Fibroblast of peridontal ligament (primary cell): Measurements from ENCODE around the gene AP2A1.

Experiments
- DNase-seq: peaks from one replicate; pipeline ENCODE4 v3.0.0-alpha.2; 2010; ENCODE audit errors: extremely low read depth

Gene AP2A1

DNA sequence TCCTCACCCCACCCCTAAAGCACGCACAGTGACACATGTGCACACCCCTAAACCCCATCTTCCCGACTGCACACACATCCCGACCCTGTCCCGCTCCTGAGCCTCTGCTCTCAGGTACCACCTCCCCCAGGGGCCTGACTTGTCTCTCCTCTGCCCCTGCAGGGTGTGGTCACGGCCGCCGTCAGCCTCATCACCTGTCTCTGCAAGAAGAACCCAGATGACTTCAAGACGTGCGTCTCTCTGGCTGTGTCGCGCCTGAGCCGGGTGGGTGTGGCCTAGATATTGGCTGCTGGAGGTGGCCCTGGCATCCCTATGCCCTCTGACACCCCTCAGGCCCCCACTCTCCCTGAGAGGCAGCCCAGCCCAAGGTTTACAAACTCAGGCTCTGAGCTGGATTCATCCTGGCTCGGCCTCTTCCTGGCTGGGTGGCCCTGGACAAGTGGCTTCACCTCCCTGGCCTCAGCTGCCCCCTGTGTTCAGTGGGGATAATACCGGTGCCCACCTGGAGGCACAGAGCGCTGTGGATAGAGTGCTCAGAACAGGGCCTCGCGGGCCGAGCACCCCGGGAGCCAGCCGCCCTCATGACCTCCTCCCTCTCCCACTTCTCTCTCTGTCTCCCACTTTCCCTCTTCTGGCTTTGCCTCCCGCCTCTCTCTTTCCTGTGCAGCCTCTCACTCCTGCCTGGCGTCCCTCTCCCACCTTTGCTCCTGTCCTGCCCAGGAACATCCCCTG is 26.2 kb downstream of the AP2A1 start:
- DNase-seq, result no peak

DNA sequence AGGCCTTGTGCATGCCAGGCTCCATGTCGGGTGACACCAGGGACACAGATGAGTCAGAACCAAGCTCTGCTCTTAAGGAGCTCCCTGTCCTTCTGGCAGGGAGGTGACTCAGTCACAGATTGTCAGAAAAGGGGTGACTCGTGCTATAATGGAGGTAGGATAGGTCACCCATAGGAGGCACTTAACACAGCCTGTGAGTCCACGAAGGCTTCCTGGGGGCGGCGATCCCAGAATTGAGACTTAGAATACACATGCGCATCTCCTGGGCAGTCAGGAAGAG is 26.7 kb downstream of the AP2A1 start:
- DNase-seq, result no peak

DNA sequence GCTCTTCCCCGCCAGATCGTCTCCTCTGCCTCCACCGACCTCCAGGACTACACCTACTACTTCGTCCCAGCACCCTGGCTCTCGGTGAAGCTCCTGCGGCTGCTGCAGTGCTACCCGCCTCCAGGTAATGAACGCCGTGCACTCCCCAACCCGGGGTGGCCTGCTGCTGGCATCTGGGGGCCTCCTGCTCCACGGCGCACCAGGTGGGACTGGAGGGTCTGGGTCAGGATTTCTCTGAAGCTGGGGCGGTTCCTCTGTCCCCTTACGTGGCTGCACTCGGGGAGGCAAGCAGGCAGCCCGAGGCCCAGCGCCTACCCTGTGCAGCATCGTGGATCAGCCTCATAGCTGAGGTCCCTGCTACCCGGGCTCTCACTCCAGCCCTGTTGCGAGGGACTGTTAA is 28.8 kb downstream of the AP2A1 start:
- no peak for DNase-seq

DNA sequence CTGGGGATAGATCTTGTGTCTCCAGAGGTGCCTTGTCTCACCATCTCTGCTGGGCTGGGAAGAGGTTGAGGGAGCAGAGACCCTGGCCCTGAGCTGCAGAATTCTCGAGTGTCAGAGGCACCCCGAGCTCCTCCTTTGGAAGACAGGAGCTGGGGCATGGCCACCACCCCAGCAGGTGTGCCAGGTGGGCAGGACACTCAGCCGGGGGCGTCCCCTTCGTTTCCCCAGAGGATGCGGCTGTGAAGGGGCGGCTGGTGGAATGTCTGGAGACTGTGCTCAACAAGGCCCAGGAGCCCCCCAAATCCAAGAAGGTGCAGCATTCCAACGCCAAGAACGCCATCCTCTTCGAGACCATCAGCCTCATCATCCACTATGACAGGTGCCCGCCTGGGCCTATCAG is 31.8 kb downstream of the AP2A1 start:
- no peak for DNase-seq

DNA sequence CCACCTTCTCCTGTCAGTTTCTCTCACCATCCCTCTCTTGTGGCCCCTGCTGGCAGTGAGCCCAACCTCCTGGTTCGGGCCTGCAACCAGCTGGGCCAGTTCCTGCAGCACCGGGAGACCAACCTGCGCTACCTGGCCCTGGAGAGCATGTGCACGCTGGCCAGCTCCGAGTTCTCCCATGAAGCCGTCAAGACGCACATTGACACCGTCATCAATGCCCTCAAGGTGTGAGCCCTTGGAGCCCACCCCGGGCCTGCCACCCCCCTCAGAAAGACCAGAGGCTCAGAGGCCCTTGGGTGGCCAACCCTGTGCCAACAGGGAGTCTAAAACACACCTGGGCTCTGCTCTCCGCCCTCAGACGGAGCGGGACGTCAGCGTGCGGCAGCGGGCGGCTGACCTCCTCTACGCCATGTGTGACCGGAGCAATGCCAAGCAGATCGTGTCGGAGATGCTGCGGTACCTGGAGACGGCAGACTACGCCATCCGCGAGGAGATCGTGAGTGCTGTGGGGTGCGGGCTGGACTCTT is 32.5 kb downstream of the AP2A1 start:
- no peak for DNase-seq

DNA sequence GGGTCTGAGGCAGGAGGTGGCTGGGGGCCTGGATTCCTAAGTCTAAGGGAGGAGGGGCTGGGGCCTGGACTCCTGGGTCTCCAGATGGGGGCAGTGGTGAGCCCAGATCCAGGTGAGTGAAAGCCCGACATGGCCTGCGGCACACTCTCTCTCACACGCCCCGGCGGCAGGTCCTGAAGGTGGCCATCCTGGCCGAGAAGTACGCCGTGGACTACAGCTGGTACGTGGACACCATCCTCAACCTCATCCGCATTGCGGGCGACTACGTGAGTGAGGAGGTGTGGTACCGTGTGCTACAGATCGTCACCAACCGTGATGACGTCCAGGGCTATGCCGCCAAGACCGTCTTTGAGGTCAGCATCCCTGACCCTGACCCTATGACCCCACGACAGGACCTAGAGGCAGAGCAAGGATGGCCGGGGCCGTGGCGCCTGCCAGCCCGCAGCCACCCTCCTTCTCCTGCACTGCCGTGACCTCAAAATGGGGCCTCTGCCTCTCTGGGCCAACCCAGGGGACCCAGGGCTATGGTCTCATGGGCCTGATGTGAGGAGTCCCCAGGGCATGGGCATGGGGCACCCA is 33.1 kb downstream of the AP2A1 start:
- no peak for DNase-seq

DNA sequence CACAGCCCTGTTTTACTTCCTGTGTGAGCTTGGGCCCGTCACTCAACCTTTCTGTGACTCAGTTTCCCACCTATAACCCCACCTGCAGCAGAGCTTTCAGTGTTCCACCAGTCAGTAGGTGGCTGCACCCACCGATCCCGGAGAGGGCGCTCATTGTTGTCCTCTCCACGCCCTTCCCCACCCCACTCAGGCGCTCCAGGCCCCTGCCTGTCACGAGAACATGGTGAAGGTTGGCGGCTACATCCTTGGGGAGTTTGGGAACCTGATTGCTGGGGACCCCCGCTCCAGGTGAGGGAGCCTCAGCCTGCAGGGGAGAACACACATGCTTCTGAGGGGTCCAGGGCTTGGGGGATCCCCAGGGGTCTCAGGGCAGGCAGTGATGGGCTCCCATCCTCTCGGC is 34.0 kb downstream of the AP2A1 start:
- DNase-seq, result no peak

DNA sequence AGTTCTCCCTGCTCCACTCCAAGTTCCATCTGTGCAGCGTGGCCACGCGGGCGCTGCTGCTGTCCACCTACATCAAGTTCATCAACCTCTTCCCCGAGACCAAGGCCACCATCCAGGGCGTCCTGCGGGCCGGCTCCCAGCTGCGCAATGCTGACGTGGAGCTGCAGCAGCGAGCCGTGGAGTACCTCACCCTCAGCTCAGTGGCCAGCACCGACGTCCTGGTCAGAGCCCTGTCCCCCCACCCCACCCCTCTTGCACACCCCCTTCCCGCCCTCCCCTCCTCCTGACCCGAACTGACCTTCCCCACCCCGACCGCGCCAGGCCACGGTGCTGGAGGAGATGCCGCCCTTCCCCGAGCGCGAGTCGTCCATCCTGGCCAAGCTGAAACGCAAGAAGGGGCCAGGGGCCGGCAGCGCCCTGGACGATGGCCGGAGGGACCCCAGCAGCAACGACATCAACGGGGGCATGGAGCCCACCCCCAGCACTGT is 34.6 kb downstream of the AP2A1 start:
- no peak for DNase-seq

DNA sequence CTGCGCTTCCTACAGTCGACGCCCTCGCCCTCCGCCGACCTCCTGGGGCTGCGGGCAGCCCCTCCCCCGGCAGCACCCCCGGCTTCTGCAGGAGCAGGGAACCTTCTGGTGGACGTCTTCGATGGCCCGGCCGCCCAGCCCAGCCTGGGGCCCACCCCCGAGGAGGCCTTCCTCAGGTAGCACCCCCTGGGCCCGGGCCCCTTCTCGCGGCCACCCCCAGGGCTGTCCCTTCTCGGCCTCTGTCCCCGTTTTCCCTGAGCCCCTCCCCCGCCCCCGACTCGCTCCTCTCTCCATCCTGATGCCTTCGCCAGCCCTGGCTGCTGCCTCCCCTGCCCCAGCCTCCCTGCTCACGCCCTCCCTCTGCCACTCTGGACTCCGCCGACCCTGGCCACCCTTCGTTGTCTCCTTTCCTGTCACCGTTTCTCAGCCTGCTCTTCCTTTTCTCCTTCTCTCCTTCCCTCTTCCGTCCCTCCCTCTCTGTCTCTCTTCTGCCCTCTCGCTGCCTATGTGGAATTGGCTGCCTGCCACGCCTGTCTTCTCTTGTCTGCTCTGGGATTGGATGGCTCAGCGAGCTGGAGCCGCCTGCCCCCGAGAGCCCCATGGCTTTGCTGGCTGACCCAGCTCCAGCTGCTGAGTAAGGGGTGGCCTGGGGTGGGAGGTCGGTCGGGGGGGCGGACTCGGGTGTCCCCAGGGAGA is 35.3 kb downstream of the AP2A1 start:
- peak; percentile 89 for DNase-seq

GRCh38 chr19:49802836-49803528 is 36.2 kb downstream of the AP2A1 start:
- no peak for DNase-seq

DNA sequence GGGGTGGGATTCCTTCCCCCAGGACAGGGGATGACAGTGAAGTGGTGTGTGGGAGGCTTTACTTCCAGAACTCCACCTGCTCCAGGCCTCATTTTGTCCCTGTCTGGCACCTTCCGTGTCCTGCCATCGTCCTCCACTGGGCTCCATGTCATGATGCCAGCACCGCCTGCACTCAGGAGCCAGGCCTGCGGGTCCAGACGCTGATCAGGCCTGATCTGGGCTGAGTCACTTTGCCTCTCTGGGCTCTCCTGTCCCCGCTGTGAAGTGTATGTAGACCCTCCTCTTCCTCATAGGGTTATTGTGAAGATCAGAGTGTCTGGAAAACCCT is 36.7 kb downstream of the AP2A1 start:
- no peak for DNase-seq

- DNase-seq, result no peak
These were observed 39.2 kb downstream of the AP2A1 start for GRCh38 chr19:49805822-49806619.

GRCh38 chr19:49806620-49806959 is 39.8 kb downstream of the AP2A1 start:
- DNase-seq, result no peak

DNA sequence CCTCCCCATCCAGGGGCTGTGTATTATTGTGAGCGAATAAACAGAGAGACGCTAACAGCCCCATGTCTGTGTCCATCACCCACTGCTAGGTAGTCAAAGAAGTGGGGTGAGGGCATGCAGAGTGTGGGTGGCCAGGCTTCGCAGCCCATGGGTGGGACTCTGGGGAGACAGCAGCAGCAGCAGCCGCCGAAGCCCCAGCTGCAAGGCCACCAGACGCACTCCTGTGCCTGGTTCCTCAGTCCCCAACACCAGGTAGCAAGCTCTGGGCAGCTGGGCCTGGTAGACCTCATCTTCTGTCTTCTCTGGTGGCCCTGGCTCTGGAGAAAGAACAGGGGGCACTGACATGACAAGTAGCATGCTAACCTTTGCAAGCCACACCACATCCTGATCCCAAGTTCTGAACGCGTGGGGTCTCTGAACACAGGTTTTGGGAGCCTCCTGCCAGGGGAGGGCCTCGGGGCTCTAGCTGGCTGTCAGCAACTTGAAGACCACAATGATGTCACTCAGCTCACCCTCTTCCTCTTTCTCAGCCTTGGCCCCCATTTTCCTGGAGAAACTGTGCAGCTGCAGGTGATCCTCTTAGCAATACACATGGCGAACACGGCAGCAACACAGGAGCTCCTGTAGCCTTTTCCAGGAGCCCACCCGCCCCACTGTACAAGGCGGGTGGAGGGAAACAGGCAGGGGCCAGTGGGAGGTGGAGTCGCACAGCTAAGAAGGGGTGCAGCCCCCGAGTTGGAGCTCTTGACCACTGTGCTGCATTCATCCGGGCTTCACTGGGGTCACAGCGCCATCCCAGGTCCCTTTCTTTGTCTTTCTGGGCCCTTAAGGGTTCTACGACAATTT is 40.5 kb downstream of the AP2A1 start:
- DNase-seq, result no peak

DNA sequence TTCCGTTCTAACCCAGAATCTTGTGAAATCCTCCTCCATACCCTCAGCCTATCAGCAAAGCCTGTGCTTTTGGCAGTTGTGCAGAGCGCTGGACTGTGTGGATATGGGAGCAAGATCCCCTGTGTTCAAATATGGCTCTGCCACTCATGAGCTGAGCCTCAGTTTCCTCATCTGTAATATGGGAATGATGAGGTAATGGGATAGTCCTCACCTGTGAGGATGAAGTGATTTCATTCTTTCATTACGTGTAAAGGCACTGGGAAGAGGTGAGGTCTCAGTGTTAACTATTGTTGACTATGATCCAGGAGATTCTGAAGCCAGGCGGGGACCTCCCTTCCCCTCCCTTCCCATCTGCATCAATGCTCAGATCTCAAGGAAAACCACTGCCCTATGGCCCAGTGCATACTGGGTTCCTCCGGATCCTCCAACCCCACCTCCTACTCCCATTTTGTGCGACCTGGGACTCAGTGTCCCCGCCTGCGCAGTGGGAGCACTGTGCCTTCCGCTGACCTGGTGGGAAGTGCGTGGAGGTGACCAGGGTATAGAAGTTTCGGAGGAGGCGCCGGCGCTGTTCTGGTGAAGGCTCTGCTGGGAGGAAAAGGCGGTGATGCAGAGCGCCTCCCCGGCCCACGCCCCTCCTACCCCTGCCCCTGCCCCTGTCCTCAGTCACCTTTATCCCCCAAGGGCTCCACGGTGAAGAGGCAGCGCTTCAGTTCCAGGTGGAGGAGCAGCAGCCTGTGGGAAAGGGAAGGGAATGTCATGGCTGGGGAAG is 41.3 kb downstream of the AP2A1 start:
- DNase-seq, result no peak

DNA sequence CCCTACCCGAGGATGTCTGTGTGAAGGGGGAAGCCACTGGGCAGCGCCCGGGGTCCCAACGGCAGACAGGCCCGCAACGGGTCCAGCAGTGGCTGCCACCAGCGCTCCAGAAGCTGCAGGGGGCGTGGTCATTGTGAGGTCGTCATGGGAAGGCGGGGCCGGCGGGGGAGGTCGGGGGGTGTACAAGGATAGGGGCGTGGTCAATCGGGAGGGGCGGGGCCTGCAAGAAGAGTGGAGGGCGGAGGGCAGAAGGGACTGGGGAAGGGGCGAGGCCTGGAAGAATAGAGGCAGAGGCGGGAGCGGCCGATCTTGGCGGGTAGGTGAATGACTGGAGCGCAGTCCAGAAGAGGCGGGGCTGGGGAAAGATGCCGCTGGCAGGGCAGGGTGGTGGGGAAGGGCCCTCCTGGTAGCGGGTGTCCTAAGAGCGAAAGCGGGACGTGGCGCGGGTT is 41.9 kb downstream of the AP2A1 start:
- peak; percentile 73 for DNase-seq

DNA sequence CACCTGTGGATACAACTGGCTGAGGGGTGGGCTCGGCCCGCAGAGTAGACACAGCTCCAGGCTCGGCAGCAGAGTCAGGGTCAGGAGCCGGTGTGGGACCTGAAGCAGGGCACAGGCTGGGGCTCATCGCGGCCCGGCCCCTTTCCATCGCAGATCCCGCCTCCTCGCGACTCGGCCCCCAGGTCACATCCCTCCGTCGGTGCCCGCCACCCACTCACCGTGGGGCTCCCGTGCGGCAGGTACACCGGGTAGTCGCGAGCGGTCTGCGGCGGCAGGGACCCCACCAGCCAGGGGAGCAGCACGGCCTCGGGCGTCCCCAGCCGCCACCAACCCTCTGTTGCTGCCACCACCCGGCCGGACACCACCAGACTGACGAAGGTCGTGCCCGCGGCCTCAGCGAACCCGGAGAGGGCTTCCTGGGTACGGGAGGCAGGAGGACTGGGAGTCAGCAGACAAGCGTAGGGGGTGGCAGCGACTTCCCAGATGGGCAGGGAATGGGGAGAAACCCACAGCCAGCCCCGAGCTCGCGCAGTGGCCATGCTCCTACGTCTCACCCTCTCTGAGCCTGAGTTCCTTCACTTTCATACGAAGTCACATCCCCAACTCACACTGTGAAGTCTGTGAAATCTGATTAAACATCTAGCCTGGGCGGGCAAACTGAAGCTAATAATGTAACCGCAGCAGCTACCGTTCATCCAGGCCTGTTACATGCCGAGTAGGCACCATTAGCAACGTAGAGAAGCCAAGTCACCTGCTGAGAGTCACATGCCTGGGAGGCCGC is 42.5 kb downstream of the AP2A1 start:
- no peak for DNase-seq

GRCh38 chr19:49809941-49810389 is 43.2 kb downstream of the AP2A1 start:
- DNase-seq, result no peak

- no peak for DNase-seq
These were observed 44.5 kb downstream of the AP2A1 start for GRCh38 chr19:49811328-49811727.
